ENCODE measurements around the gene PYGO2. TPM values are rescaled to one million over a fixed set of nuclear protein-coding genes. Genes with fewer than 3 reads are reported as not detected.
"Not testable (repeated sequence)": the region's sequence is repeated elsewhere in the genome, so short reads cannot be mapped to it uniquely, and the experiment has no call there.

Gene PYGO2
- total RNA-seq, 4 donors from 2014 or later = 28.6 to 48.3 (median 42.9) TPM

GRCh38 chr1:154978360-154978759 is 16.8 kb upstream of the PYGO2 start:
- WGBS, 2 donors = 90 to 97% methylated on average over 3 of the region's 3 CpGs
- TF ChIP-seq, protein P1, sequence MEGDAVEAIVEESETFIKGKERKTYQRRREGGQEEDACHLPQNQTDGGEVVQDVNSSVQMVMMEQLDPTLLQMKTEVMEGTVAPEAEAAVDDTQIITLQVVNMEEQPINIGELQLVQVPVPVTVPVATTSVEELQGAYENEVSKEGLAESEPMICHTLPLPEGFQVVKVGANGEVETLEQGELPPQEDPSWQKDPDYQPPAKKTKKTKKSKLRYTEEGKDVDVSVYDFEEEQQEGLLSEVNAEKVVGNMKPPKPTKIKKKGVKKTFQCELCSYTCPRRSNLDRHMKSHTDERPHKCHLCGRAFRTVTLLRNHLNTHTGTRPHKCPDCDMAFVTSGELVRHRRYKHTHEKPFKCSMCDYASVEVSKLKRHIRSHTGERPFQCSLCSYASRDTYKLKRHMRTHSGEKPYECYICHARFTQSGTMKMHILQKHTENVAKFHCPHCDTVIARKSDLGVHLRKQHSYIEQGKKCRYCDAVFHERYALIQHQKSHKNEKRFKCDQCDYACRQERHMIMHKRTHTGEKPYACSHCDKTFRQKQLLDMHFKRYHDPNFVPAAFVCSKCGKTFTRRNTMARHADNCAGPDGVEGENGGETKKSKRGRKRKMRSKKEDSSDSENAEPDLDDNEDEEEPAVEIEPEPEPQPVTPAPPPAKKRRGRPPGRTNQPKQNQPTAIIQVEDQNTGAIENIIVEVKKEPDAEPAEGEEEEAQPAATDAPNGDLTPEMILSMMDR (IDR thresholded peaks at IDR 0.05) = no peak
- no peak for TF ChIP-seq POLR2A (IDR thresholded peaks at IDR 0.05)
- intact Hi-C loops (cut with DNase I) = no loop called here

DNA sequence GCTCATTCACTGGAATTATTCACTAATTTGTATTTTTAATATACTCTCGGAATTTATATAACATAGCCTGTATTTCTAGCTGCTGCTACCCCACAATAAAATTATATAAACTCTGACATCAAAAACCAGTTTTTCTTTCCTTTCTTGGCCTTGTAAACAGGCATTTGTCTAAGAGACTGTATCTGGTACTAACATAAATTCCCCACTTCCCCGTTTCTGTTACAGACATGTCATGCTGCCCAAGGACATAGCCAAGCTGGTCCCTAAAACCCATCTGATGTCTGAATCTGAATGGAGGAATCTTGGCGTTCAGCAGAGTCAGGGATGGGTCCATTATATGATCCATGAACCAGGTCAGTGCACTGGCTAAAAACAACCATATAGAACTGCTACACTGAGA is 16.2 kb upstream of the PYGO2 start:
- H3K27ac ChIP-seq; H3K9me3 ChIP-seq; H3K4me3 ChIP-seq (replicated peaks in 1 of 3); H3K36me3 ChIP-seq; H3K27me3 ChIP-seq; intact Hi-C loops (cut with DNase I); DNase-seq: not testable (repeated sequence)
- H3K4me1 ChIP-seq = peaks cover 4 to 20% of the 10 kb centered on the region in 2 donors
- WGBS, 2 donors = 86 to 90% methylated on average over 3 of the region's 3 CpGs

More at GRCh38 chr1:154978360-154978759, 16.8 kb upstream of the PYGO2 start:
- H3K4me3 ChIP-seq (replicated peaks in 1 of 3) = no peak overlapping the region
- H3K9me3 ChIP-seq = no peaks in the 10 kb centered on the region
- H3K36me3 ChIP-seq = no peaks in the 10 kb centered on the region
- H3K27me3 ChIP-seq = no peaks in the 10 kb centered on the region
- DNase-seq = no peak
- no peak overlapping the region for H3K27ac ChIP-seq
- H3K4me1 ChIP-seq = peaks cover 0 to 15% of the 10 kb centered on the region in 2 donors

DNA sequence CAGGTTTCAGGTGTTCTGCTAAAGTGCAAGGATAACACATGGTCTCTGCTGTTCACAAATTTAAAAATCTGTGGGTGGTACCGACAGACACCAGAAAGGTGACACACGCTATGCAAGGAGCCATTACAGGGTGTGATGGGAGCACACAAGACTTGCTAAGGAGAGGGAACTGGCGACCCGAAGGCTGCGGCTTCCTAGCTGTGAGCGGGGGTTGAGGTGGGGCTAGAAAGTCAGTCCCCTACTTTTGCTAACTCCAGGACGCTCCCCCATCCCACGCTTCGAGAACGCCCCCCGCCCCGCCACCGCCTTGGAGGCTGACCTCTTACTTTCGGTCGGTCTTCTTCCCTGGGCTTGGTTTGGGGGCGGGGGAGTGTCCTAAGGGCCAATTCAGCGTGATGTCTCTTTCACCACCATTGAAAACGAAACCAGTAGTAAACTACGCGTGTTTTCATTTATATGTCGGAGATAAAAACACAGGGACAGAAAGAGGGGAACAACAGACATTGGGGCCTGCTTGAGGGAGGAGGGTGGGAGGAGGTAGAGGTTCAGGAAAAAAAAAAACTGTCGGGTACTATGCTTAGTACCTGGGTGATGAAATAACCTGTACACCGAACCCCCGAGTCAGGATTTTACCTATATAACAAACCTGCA is 14.0 kb upstream of the PYGO2 start:
- intact Hi-C loops (cut with DNase I) = no loop called here
- H3K4me1 ChIP-seq = peaks cover 26 to 38% of the 10 kb centered on the region in 2 donors

DNA sequence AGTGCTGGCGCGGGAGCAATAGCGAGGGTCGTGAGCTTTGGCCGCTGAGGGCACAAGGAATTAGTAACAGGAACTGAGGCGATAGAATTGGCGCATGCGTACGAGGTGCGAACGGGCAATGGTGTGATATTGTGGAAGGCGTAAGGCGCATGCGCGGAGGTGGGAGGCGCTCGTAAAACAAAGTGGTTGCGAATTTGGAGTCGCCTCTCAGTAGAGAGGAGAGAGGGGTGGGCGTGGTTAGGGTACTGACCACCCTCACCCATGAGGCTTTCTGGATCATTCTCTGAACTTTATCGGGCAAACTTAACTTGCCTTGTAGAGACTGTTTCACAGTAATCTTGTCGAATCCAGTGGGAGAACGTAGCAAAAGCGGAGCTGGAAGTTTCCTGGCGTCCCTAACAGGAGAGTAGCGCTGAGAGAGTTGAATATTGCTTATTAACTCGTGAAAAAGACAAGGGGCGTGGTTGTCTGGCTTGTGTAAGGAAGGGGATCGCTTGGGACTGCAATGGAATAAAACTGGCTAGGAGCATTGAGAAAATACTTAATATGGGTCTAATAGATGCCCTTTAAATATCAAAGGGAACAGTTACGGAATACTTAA is 13.3 kb upstream of the PYGO2 start:
- Histone ChIP-seq H3K9me3 (no peaks in the 10 kb centered on the region), H3K4me1 (peaks cover 33 to 44% of the 10 kb centered on the region in 2 donors), H3K36me3 (no peaks in the 10 kb centered on the region), H3K27me3 (no peaks in the 10 kb centered on the region), H3K27ac (peak overlapping the region; percentile 81 to 98 (median 95)), H3K4me3 (replicated peaks in 1 of 3) (peak overlapping the region; percentile 11 to 51 (median 16))
- TF ChIP-seq POLR2A (IDR thresholded peaks at IDR 0.05) = peak in 1 of 2 donors; percentile 84
- TF ChIP-seq, protein P1 (IDR thresholded peaks at IDR 0.05) = peak in 1 of 6 experiments; percentile 5
- peak; percentile 96 to 97 for DNase-seq
- WGBS, 2 donors = 0 to 1% methylated on average over 30 of the region's 30 CpGs
- intact Hi-C loops (cut with DNase I) = loop anchor here (5.0 kb wide), 1 partner anchor 77 kb away; the partner anchor contains the start of gene ADAM15

More for the DNA sequence above, 14.0 kb upstream of the PYGO2 start:
- H3K36me3 ChIP-seq = no peaks in the 10 kb centered on the region
- no peaks in the 10 kb centered on the region for H3K9me3 ChIP-seq
- DNase-seq = peak; percentile 63 to 66
- H3K27me3 ChIP-seq = no peaks in the 10 kb centered on the region
- TF ChIP-seq POLR2A (IDR thresholded peaks at IDR 0.05) = no peak
- TF ChIP-seq, protein P1 (IDR thresholded peaks at IDR 0.05) = no peak
- peak overlapping the region; percentile 81 to 98 (median 95) for H3K27ac ChIP-seq
- 0 to 1% methylated on average over 24 of the region's 24 CpGs for WGBS, 2 donors
- H3K4me3 ChIP-seq (replicated peaks in 1 of 3) = peak overlapping the region; percentile 11 to 51 (median 16)

DNA sequence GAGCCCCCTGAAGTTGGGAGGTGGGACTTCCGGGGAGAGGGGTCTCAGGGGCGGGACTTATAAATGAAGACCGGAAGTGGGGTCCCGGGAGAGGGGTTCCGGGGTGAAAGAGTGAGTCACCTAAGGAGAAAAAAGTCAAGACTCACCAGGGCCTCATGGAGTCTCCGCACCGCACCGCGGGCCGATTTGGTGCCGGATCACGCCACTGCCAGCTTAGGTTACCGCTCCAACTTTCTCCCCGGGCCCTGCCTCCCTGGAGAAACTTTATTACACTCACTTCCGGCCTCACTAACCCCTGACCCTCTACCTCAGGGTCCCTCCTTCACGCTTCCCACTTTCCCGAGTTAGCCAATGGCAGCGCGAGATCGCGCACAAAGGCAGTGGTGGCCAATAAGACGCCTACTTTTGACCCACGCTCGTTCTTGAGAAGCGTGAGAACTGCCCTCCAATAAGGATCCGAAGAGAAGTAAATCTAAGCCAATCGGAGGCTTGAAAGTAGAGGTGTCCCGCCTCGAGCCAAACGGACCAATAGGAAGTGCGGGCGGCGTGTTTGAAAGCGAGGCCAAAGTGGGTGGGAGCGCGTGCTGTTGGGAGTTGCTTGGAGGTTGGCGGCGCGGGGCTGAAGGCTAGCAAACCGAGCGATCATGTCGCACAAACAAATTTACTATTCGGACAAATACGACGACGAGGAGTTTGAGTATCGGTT is 12.7 kb upstream of the PYGO2 start, which contains the start of gene CKS1B:
Gene CKS1B, plus strand, starts transcription at position 580 of the 706 bp plus-strand sequence. Its CDS starts 65 bp downstream, at position 645.
- Histone ChIP-seq H3K27me3 (no peaks in the 10 kb centered on the region), H3K9me3 (no peaks in the 10 kb centered on the region), H3K4me3 (replicated peaks in 1 of 3) (peak within 1 kb of the TSS; percentile 16 to 73 (median 51)), H3K27ac (peak within 1 kb of the TSS; percentile 95 to 99 (median 98)), H3K4me1 (peaks cover 37 to 51% of the 10 kb centered on the region in 2 donors), H3K36me3 (no peaks in the 10 kb centered on the region)
- intact Hi-C loops (cut with DNase I) = loop anchor here (5.0 kb wide), 1 partner anchor 78 kb away; the partner anchor contains the start of gene ADAM15
- peak; percentile 97 to 98 for DNase-seq
- TF ChIP-seq POLR2A (IDR thresholded peaks at IDR 0.05) = peak in 1 of 2 donors; percentile 55
- TF ChIP-seq, protein P1 (IDR thresholded peaks at IDR 0.05) = no peak
- 0 to 1% methylated on average over 39 to 47 of the region's 47 CpGs for WGBS, 2 donors

Measured in thyroid gland (tissue), 4 donors.